ENCODE data around the gene POLDIP3. TPM values are rescaled to one million over a fixed set of nuclear protein-coding genes. Genes with fewer than 3 reads are reported as not detected.

The POLDIP3 gene
- total RNA-seq, 1 experiment from 2014 or later, result 51.3 TPM

- no peak for TF ChIP-seq CTCF (IDR thresholded peaks at IDR 0.05; ENCODE audit: unreplicated experiment)
- Mint-ChIP-seq H3K27me3 (ENCODE audit: insufficient read depth, unreplicated experiment) (no peaks in the 10 kb centered on the region), H3K27ac (ENCODE audit: low read depth, unreplicated experiment) (no peak overlapping the region), H3K9me3 (ENCODE audit: unreplicated experiment) (no peaks in the 10 kb centered on the region), H3K4me3 (ENCODE audit: unreplicated experiment) (no peak overlapping the region), H3K36me3 (ENCODE audit: insufficient read depth, unreplicated experiment) (peaks cover 70% of the 10 kb centered on the region), H3K4me1 (ENCODE audit: insufficient read depth, unreplicated experiment) (peaks cover 1% of the 10 kb centered on the region)
- ChIA-PET POLR2A (interaction anchor here (0.7 to 0.9 kb wide), 2 partner anchors 9 to 533 kb away, joined by 3 read pairs; no protein-coding TSS in a partner anchor), CTCF (interaction anchor here (0.6 kb wide), 1 partner anchor 8 kb away, joined by 3 read pairs; no protein-coding TSS in a partner anchor)
- DNase-seq (ENCODE audit: unreplicated experiment), result no peak
- intact Hi-C loops (cut with micrococcal nuclease), result no loop called here
- BruUV-seq (replicated peaks), result no TSS peak
Observed at GRCh38 chr22:42630211-42630610, 15.5 kb upstream of the POLDIP3 start.

GRCh38 chr22:42627981-42628380 lies 13.3 kb upstream of the POLDIP3 start:
- ChIA-PET POLR2A (no interaction called here), CTCF (interaction anchor here (0.6 kb wide), 1 partner anchor 255 kb away, joined by 3 read pairs; no protein-coding TSS in a partner anchor)
- no peaks in the 10 kb centered on the region for H3K4me1 Mint-ChIP-seq (ENCODE audit: insufficient read depth, unreplicated experiment)
- TF ChIP-seq CTCF (IDR thresholded peaks at IDR 0.05; ENCODE audit: unreplicated experiment), result no peak
- intact Hi-C loops (cut with micrococcal nuclease), result no loop called here
- peaks cover 62% of the 10 kb centered on the region for H3K36me3 Mint-ChIP-seq (ENCODE audit: insufficient read depth, unreplicated experiment)
- H3K27me3 Mint-ChIP-seq (ENCODE audit: insufficient read depth, unreplicated experiment), result no peaks in the 10 kb centered on the region
- no peak for DNase-seq (ENCODE audit: unreplicated experiment)
- H3K27ac Mint-ChIP-seq (ENCODE audit: low read depth, unreplicated experiment), result no peak overlapping the region
- no peaks in the 10 kb centered on the region for H3K9me3 Mint-ChIP-seq (ENCODE audit: unreplicated experiment)
- no peak overlapping the region for H3K4me3 Mint-ChIP-seq (ENCODE audit: unreplicated experiment)
- BruUV-seq (replicated peaks), result no TSS peak

- BruUV-seq (replicated peaks), result no TSS peak
- Mint-ChIP-seq H3K27ac (ENCODE audit: low read depth, unreplicated experiment) (no peak overlapping the region), H3K9me3 (ENCODE audit: unreplicated experiment) (no peaks in the 10 kb centered on the region), H3K4me3 (ENCODE audit: unreplicated experiment) (no peak overlapping the region), H3K27me3 (ENCODE audit: insufficient read depth, unreplicated experiment) (no peaks in the 10 kb centered on the region), H3K4me1 (ENCODE audit: insufficient read depth, unreplicated experiment) (no peaks in the 10 kb centered on the region), H3K36me3 (ENCODE audit: insufficient read depth, unreplicated experiment) (peaks cover 54% of the 10 kb centered on the region)
- TF ChIP-seq CTCF (IDR thresholded peaks at IDR 0.05; ENCODE audit: unreplicated experiment), result no peak
- intact Hi-C loops (cut with micrococcal nuclease), result no loop called here
- ChIA-PET CTCF (interaction anchor here (0.6 to 0.9 kb wide), 3 partner anchors 10 to 256 kb away, joined by 3 to 6 read pairs (median 3); no protein-coding TSS in a partner anchor), POLR2A (interaction anchor here (0.7 to 1.1 kb wide), 2 partner anchors 9 to 22 kb away, joined by 3 to 4 read pairs; partner anchors contain the start of gene CYB5R3)
- DNase-seq (ENCODE audit: unreplicated experiment), result no peak
Observed at GRCh38 chr22:42626951-42627625, 12.4 kb upstream of the POLDIP3 start.

- TF ChIP-seq CTCF (IDR thresholded peaks at IDR 0.05; ENCODE audit: unreplicated experiment), result no peak
- H3K27ac Mint-ChIP-seq (ENCODE audit: low read depth, unreplicated experiment), result no peak overlapping the region
- intact Hi-C loops (cut with micrococcal nuclease), result no loop called here
- ChIA-PET CTCF (interaction anchor here (0.9 kb wide), 1 partner anchor 10 kb away, joined by 3 read pairs; no protein-coding TSS in a partner anchor), POLR2A (interaction anchor here (1.1 to 1.7 kb wide), 2 partner anchors 9 to 11 kb away, joined by 4 to 8 read pairs; partner anchors contain the start of gene POLDIP3)
- H3K9me3 Mint-ChIP-seq (ENCODE audit: unreplicated experiment), result no peaks in the 10 kb centered on the region
- H3K27me3 Mint-ChIP-seq (ENCODE audit: insufficient read depth, unreplicated experiment), result no peaks in the 10 kb centered on the region
- BruUV-seq (replicated peaks), result no TSS peak
- H3K36me3 Mint-ChIP-seq (ENCODE audit: insufficient read depth, unreplicated experiment), result peaks cover 54% of the 10 kb centered on the region
- DNase-seq (ENCODE audit: unreplicated experiment), result no peak
- H3K4me3 Mint-ChIP-seq (ENCODE audit: unreplicated experiment), result no peak overlapping the region
- H3K4me1 Mint-ChIP-seq (ENCODE audit: insufficient read depth, unreplicated experiment), result peaks cover 4% of the 10 kb centered on the region
Observed at GRCh38 chr22:42626431-42626830, 11.7 kb upstream of the POLDIP3 start.

Data from MCF 10A (cell line).